Gastrocnemius medialis (tissue), 4 donors: ENCODE measurements around the gene COL6A6. TPM values are rescaled to one million over a fixed set of nuclear protein-coding genes. Genes with fewer than 3 reads are reported as not detected.
"Not testable (repeated sequence)": the region's sequence is repeated elsewhere in the genome, so short reads cannot be mapped to it uniquely, and the experiment has no call there.

Experiments
- ATAC-seq, 2 donors: fragments of 150-250 bp; one replicate each; pipeline ENCODE4 v1.9.1; 2016
- DNase-seq, 2 donors: peaks; one replicate each; pipeline ENCODE4 v3.0.0-alpha.2; 2019
- H3K27ac ChIP-seq, 4 donors: fragments of 200-600 bp; sonication (generic); 1 replicate in 1 of 4; 2 replicates in 3 of 4; pipeline ENCODE4 v1.5.1; 2016 to 2018; ENCODE audit warnings: mild to moderate bottlenecking in 2 of 4, moderate library complexity in 1 of 4
- H3K27me3 ChIP-seq, 3 donors: fragments of 200-600 bp; sonication (generic) in 2 of 3; 1 replicate in 1 of 3; 2 replicates in 2 of 3; pipeline versions ENCODE4 v1.5.1 to v1.6.0; 2016 to 2019; ENCODE audit warnings: mild to moderate bottlenecking in 1 of 3, moderate library complexity in 1 of 3
- H3K36me3 ChIP-seq, 2 donors: fragments of 200-600 bp; sonication (generic) in 1 of 2; one replicate each; pipeline ENCODE4 v1.5.1; 2017 to 2018
- H3K4me1 ChIP-seq, 2 donors: fragments of 200-600 bp; sonication (generic) in 1 of 2; one replicate each; pipeline ENCODE4 v1.5.1; 2016 to 2017; ENCODE audit warnings: mild to moderate bottlenecking in 2 of 2
- H3K4me3 ChIP-seq, 4 donors: fragments of 200-600 bp; sonication (generic) in 3 of 4; 1 replicate in 1 of 4; 2 replicates in 3 of 4; pipeline ENCODE4 v1.5.1; 2016 to 2019; ENCODE audit warnings: mild to moderate bottlenecking in 2 of 4
- H3K9me3 ChIP-seq, 3 donors: fragments of 200-600 bp; sonication (generic) in 2 of 3; 1 replicate in 1 of 3; 2 replicates in 2 of 3; pipeline ENCODE4 v1.5.1; 2016 to 2019
- CTCF ChIP-seq, 5 experiments: fragments of 450-650 bp in 3 of 5; fragments of 200-600 bp in 2 of 5; sonication (generic) in 2 of 5; IDR thresholded peaks in 4 of 5; conservative IDR thresholded peaks in 1 of 5; 1 replicate in 4 of 5; 2 replicates in 1 of 5; pipeline ENCODE4 v1.5.1; 2016 to 2019; ENCODE audit warnings: antibody characterized with exemption in 5 of 5, mild to moderate bottlenecking in 3 of 5, moderate library complexity in 3 of 5
- POLR2A ChIP-seq, 2 donors: fragments of 450-650 bp; IDR thresholded peaks; one replicate each; pipeline ENCODE4 v1.6.1; 2017; ENCODE audit warnings: antibody characterized with exemption in 2 of 2, mild to moderate bottlenecking in 2 of 2, moderate library complexity in 2 of 2
- in situ Hi-C, 4 donors: fragments of 200-750 bp; cut with MboI; loops; one replicate each; pipeline versions ENCODE4 v1.15.0 to v1.8.0; 2017; ENCODE audit warnings: low sequenced_read_pairs in 4 of 4
- intact Hi-C: fragments of 100-400 bp; cut with DNase I; formaldehyde crosslinking; loops from one replicate; pipeline ENCODE4 v1.15.1; 2023; ENCODE audit warnings: low total_unique reads
- total RNA-seq, 4 donors: library from RNA; depleted of rRNA; stranded (reverse); fragments of >200 nt; gene quantifications; one replicate each; pipeline versions ENCODE4 v1.1.0 to v1.2.3, GENCODE V29; 2016

The COL6A6 gene
- total RNA-seq, 4 donors from 2014 or later: 0.10 to 0.20 (median 0.17) TPM

- intact Hi-C loops: no loop called here
- ATAC-seq: no peak
- in situ Hi-C loops: no loop called here
Measured at GRCh38 chr3:130537673-130538304, 20.8 kb downstream of the COL6A6 start.

GRCh38 chr3:130539005-130539404 lies 22.0 kb downstream of the COL6A6 start:
- DNase-seq (no peak), ATAC-seq (no peak)
- Histone ChIP-seq H3K9me3 (no peaks in the 10 kb centered on the region), H3K27me3 (no peaks in the 10 kb centered on the region), H3K27ac (no peak overlapping the region), H3K4me3 (no peak overlapping the region), H3K4me1 (no peaks in the 10 kb centered on the region), H3K36me3 (no peaks in the 10 kb centered on the region)
- intact Hi-C loops (no loop called here), in situ Hi-C loops (no loop called here)
- TF ChIP-seq CTCF (IDR thresholded peaks at IDR 0.05 in 4 of 5, conservative IDR thresholded peaks at IDR 0.05 in 1 of 5) (no peak), POLR2A (IDR thresholded peaks at IDR 0.05) (no peak)

More at GRCh38 chr3:130537673-130538304, 20.8 kb downstream of the COL6A6 start:
- Histone ChIP-seq H3K9me3 (no peaks in the 10 kb centered on the region), H3K4me3 (no peak overlapping the region), H3K4me1 (no peaks in the 10 kb centered on the region), H3K36me3 (no peaks in the 10 kb centered on the region), H3K27ac (no peak overlapping the region), H3K27me3 (no peaks in the 10 kb centered on the region)
- TF ChIP-seq CTCF (IDR thresholded peaks at IDR 0.05 in 4 of 5, conservative IDR thresholded peaks at IDR 0.05 in 1 of 5) (no peak), POLR2A (IDR thresholded peaks at IDR 0.05) (no peak)
- DNase-seq: no peak

- ATAC-seq (no peak), DNase-seq (no peak)
- no peaks in the 10 kb centered on the region for H3K9me3 ChIP-seq
- H3K27ac ChIP-seq: no peak overlapping the region
- no peaks in the 10 kb centered on the region for H3K27me3 ChIP-seq
- intact Hi-C loops (no loop called here), in situ Hi-C loops (no loop called here)
- H3K4me3 ChIP-seq: no peak overlapping the region
- no peaks in the 10 kb centered on the region for H3K4me1 ChIP-seq
- TF ChIP-seq CTCF (IDR thresholded peaks at IDR 0.05 in 4 of 5, conservative IDR thresholded peaks at IDR 0.05 in 1 of 5) (no peak), POLR2A (IDR thresholded peaks at IDR 0.05) (no peak)
- no peaks in the 10 kb centered on the region for H3K36me3 ChIP-seq
Measured at GRCh38 chr3:130543322-130543721, 26.3 kb downstream of the COL6A6 start.

GRCh38 chr3:130546920-130547679 lies 30.1 kb downstream of the COL6A6 start:
- Histone ChIP-seq H3K27ac (no peak overlapping the region), H3K4me3 (no peak overlapping the region), H3K4me1 (no peaks in the 10 kb centered on the region), H3K9me3 (no peaks in the 10 kb centered on the region), H3K27me3 (no peaks in the 10 kb centered on the region), H3K36me3 (no peaks in the 10 kb centered on the region)
- no peak for ATAC-seq
- DNase-seq: no peak
- TF ChIP-seq POLR2A (IDR thresholded peaks at IDR 0.05) (no peak), CTCF (IDR thresholded peaks at IDR 0.05 in 4 of 5, conservative IDR thresholded peaks at IDR 0.05 in 1 of 5) (no peak)
- intact Hi-C loops: no loop called here
- in situ Hi-C loops: no loop called here

GRCh38 chr3:130547680-130548065 lies 30.7 kb downstream of the COL6A6 start:
- in situ Hi-C loops, H3K27me3 ChIP-seq, H3K4me3 ChIP-seq, ATAC-seq, intact Hi-C loops, H3K4me1 ChIP-seq, H3K9me3 ChIP-seq, DNase-seq, H3K27ac ChIP-seq, H3K36me3 ChIP-seq: not testable (repeated sequence)
